Erythroblast (primary cell): Measurements from ENCODE around the gene ELF5.

Source experiments
- DNase-seq, 2 experiments: peaks; one replicate each; lab custom pipeline; 2025; lab: John Stamatoyannopoulos, UW
- GATA1 ChIP-seq: IDR thresholded peaks from 2 replicates; pipeline ENCODE4 v1.6.1; 2011; ENCODE audit warnings: low read depth, mild to moderate bottlenecking, control low read depth, low read length, moderate library complexity
- POLR2A ChIP-seq: IDR thresholded peaks from 2 replicates; pipeline ENCODE4 v1.6.1; 2011; ENCODE audit warnings: mild to moderate bottlenecking, low read length

The ELF5 gene

GRCh38 chr11:34466802-34467488 lies 46.6 kb downstream of the ELF5 start:
- TF ChIP-seq POLR2A (no peak), GATA1 (no peak)

GRCh38 chr11:34464591-34465051 lies 49.0 kb downstream of the ELF5 start:
- no peak for TF ChIP-seq GATA1
- TF ChIP-seq POLR2A: no peak
- DNase-seq: no peak

More at GRCh38 chr11:34466802-34467488, 46.6 kb downstream of the ELF5 start:
- DNase-seq: peak; percentile 33 to 34

- TF ChIP-seq GATA1: no peak
- no peak for DNase-seq
Observed at GRCh38 chr11:34461215-34461614, 52.4 kb downstream of the ELF5 start.

GRCh38 chr11:34460278-34460677 lies 53.3 kb downstream of the ELF5 start:
- DNase-seq: no peak
- no peak for TF ChIP-seq GATA1
- TF ChIP-seq POLR2A: no peak

GRCh38 chr11:34459507-34460162 lies 54.0 kb downstream of the ELF5 start:
- no peak for DNase-seq
- TF ChIP-seq POLR2A: no peak
- TF ChIP-seq GATA1: no peak

- TF ChIP-seq GATA1: no peak
- no peak for TF ChIP-seq POLR2A
- DNase-seq: no peak
Observed at GRCh38 chr11:34458525-34458924, 55.1 kb downstream of the ELF5 start.

GRCh38 chr11:34457607-34458006 lies 56.0 kb downstream of the ELF5 start:
- DNase-seq: no peak
- TF ChIP-seq POLR2A (no peak), GATA1 (no peak)

- no peak for DNase-seq
- TF ChIP-seq POLR2A (no peak), GATA1 (no peak)
Observed at GRCh38 chr11:34454308-34455032, 59.1 kb downstream of the ELF5 start.

GRCh38 chr11:34451053-34451452 lies 62.5 kb downstream of the ELF5 start:
- no peak for DNase-seq
- no peak for TF ChIP-seq GATA1
- no peak for TF ChIP-seq POLR2A

- TF ChIP-seq GATA1: no peak
- no peak for TF ChIP-seq POLR2A
- no peak for DNase-seq
Observed at GRCh38 chr11:34449013-34449412, 64.6 kb downstream of the ELF5 start.

- no peak for TF ChIP-seq POLR2A
- no peak for TF ChIP-seq GATA1
- no peak for DNase-seq
Observed at GRCh38 chr11:34448223-34448994, 65.2 kb downstream of the ELF5 start.

GRCh38 chr11:34447044-34447443 lies 66.5 kb downstream of the ELF5 start:
- TF ChIP-seq POLR2A: no peak
- TF ChIP-seq GATA1: no peak
- DNase-seq: no peak

GRCh38 chr11:34446386-34446785 lies 67.2 kb downstream of the ELF5 start:
- TF ChIP-seq POLR2A (peak; percentile 34), GATA1 (no peak)
- peak; percentile 80 to 89 for DNase-seq
